Activated naive CD8-positive, alpha-beta T cell treated with anti-CD3 and anti-CD28 coated beads, Interleukin-2, amount 50 U/mL, for 24 hours (primary cell): ENCODE results near the gene TNF.
"Not testable (repeated sequence)": the region's sequence is repeated elsewhere in the genome, so short reads cannot be mapped to it uniquely, and the experiment has no call there.

ENCODE experiments used
- ATAC-seq: fragments of 150-1000 bp; cut with Tn5 transposase; one replicate; pipeline ENCODE4 v1.10.0; 2021
- DNase-seq: peaks from one replicate; pipeline ENCODE4 v3.0.0; 2021
- H3K27ac Mint-ChIP-seq: one replicate; pipeline ENCODE4 v1.8.0; 2021; ENCODE audit warnings: mild to moderate bottlenecking, mixed read lengths
- H3K27me3 Mint-ChIP-seq: one replicate; pipeline ENCODE4 v1.8.0; 2021; ENCODE audit warnings: mixed read lengths
- H3K36me3 Mint-ChIP-seq: one replicate; pipeline ENCODE4 v1.8.0; 2021; ENCODE audit warnings: low read depth, mixed read lengths
- H3K4me1 Mint-ChIP-seq: one replicate; pipeline ENCODE4 v1.8.0; 2021; ENCODE audit warnings: mixed read lengths
- H3K4me3 Mint-ChIP-seq: one replicate; pipeline ENCODE4 v1.8.0; 2021; ENCODE audit warnings: mild to moderate bottlenecking, moderate library complexity, mixed read lengths
- H3K9me3 Mint-ChIP-seq: one replicate; pipeline ENCODE4 v1.8.0; 2021; ENCODE audit warnings: mixed read lengths

The TNF gene

GRCh38 chr6:31582230-31582643 lies 6.9 kb downstream of the TNF start, which contains the start of gene LTB:
Gene LTB, minus strand, starts transcription at chr6:31582424. Its CDS starts 7 bp downstream, at chr6:31582417.
- no peaks in the 10 kb centered on the region for H3K27me3 Mint-ChIP-seq
- no peak for ATAC-seq

GRCh38 chr6:31585491-31585890 lies 10.1 kb downstream of the TNF start:
- Mint-ChIP-seq H3K4me1 (peaks cover 69% of the 10 kb centered on the region), H3K27me3 (no peaks in the 10 kb centered on the region), H3K36me3 (peaks cover 10% of the 10 kb centered on the region), H3K9me3 (no peaks in the 10 kb centered on the region), H3K4me3 (peak overlapping the region; percentile 77), H3K27ac (peak overlapping the region; percentile 79)
- DNase-seq: no peak
- ATAC-seq: peak; percentile 17

More at GRCh38 chr6:31582230-31582643, 6.9 kb downstream of the TNF start, which contains the start of gene LTB:
- H3K4me3 Mint-ChIP-seq: peak within 1 kb of the TSS; percentile 99
- peak within 1 kb of the TSS; percentile 87 for H3K27ac Mint-ChIP-seq
- peaks cover 75% of the 10 kb centered on the region for H3K4me1 Mint-ChIP-seq
- H3K9me3 Mint-ChIP-seq: no peaks in the 10 kb centered on the region
- H3K36me3 Mint-ChIP-seq: peaks cover 32% of the 10 kb centered on the region
- DNase-seq: no peak

- Mint-ChIP-seq H3K4me1 (peaks cover 71% of the 10 kb centered on the region), H3K4me3 (peak within 1 kb of the TSS; percentile 77), H3K27me3 (no peaks in the 10 kb centered on the region), H3K9me3 (no peaks in the 10 kb centered on the region), H3K36me3 (peaks cover 8% of the 10 kb centered on the region), H3K27ac (peak within 1 kb of the TSS; percentile 79)
- no peak for ATAC-seq
- no peak for DNase-seq
Measured at GRCh38 chr6:31586008-31586407, 10.6 kb downstream of the TNF start, which contains the start of gene LST1. Gene LST1, plus strand, starts transcription at chr6:31586277. Its CDS starts 1,023 bp downstream, at chr6:31587300.

DNA sequence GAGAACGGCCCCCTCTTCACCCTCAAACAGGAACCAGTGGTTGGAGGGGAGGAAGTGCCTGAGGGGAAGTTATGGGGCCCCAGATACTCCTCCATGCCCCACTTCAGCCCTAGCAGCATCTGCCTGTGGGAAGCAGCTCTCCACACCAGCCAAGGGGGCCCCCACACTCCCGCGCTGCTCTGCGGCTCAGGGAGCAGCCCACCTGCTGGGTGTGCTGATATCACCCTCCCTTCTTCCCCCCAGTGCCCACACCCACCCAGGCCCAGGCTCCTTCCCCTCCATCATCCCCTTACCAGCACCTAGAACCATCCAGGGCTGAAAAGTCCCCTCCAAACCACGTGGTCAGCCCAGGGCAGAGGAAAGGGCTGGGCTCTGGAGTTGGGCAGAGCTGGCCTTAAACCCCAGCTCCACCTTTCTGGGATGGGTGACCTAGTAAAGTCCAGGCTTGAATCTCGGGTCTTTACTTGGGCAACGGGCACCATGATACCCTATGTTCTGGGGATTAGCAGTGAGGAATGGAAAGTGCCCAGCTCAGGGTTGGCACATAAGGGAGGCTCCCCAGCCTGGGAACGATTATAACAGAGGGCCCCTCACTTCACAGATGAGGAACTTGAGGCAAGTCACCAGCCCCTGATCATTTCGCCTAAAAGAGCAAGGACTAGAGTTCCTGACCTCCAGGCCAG lies 11.4 kb downstream of the TNF start:
- H3K27me3 Mint-ChIP-seq: no peaks in the 10 kb centered on the region
- H3K27ac Mint-ChIP-seq: peak overlapping the region; percentile 79
- DNase-seq: no peak
- peak overlapping the region; percentile 77 for H3K4me3 Mint-ChIP-seq
- H3K9me3 Mint-ChIP-seq: no peaks in the 10 kb centered on the region
- ATAC-seq: peak; percentile 30
- peaks cover 71% of the 10 kb centered on the region for H3K4me1 Mint-ChIP-seq
- H3K36me3 Mint-ChIP-seq: peaks cover 4% of the 10 kb centered on the region

DNA sequence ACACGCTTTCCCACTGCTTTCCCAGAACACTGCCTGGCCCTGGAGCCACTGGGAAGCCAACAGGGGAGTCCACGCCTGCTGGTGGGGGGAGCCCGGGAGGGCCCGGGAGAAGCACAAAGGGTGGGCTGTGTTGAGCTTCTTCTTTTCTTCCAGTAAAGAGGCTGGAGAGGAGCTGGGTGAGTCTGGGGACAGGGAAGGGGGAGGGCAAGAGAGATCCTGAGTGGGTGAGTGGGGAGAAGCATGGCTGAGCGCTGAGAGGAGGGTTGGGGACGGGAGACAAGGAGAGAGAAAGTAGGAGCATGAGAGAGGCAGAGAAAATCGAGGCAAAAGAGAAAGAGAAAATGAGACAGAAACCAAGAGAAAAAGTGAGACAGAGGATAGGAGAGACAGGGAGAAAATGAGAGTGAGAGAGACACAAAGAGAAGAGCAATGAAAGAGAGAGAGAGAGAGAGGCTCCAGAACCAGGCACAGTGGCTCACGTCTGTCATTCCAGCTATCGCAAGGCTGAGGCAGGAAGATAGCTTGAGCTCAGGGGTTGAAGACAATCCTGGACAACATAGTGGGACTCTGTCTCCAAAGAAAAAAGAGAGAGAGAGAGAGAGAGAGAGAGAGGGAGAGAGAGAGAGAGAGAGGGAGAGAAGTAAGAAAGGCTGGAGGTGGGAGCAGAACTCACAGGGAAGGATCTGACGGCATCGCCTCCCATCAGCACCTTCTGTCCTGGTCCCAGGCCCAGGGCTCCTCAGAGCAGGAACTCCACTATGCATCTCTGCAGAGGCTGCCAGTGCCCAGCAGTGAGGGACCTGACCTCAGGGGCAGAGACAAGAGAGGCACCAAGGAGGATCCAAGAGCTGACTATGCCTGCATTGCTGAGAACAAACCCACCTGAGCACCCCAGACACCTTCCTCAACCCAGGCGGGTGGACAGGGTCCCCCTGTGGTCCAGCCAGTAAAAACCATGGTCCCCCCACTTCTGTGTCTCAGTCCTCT lies 12.7 kb downstream of the TNF start:
- no peaks in the 10 kb centered on the region for H3K27me3 Mint-ChIP-seq
- ATAC-seq: no peak
- H3K36me3 Mint-ChIP-seq: peaks cover 2% of the 10 kb centered on the region
- DNase-seq: no peak
- no peaks in the 10 kb centered on the region for H3K9me3 Mint-ChIP-seq
- peak overlapping the region; percentile 77 for H3K4me3 Mint-ChIP-seq
- peaks cover 70% of the 10 kb centered on the region for H3K4me1 Mint-ChIP-seq
- H3K27ac Mint-ChIP-seq: peak overlapping the region; percentile 81

GRCh38 chr6:31588871-31589650 lies 13.7 kb downstream of the TNF start:
- H3K27me3 Mint-ChIP-seq: no peaks in the 10 kb centered on the region
- H3K36me3 Mint-ChIP-seq: peaks cover 2% of the 10 kb centered on the region
- DNase-seq (no peak), ATAC-seq (no peak)
- peak overlapping the region; percentile 27 for H3K4me3 Mint-ChIP-seq
- peaks cover 72% of the 10 kb centered on the region for H3K4me1 Mint-ChIP-seq
- H3K27ac Mint-ChIP-seq: peak overlapping the region; percentile 82
- no peaks in the 10 kb centered on the region for H3K9me3 Mint-ChIP-seq

GRCh38 chr6:31590691-31591090 lies 15.3 kb downstream of the TNF start:
- DNase-seq, H3K27ac Mint-ChIP-seq, H3K9me3 Mint-ChIP-seq, H3K27me3 Mint-ChIP-seq, H3K36me3 Mint-ChIP-seq, H3K4me3 Mint-ChIP-seq, ATAC-seq: not testable (repeated sequence)
- peaks cover 66% of the 10 kb centered on the region for H3K4me1 Mint-ChIP-seq

DNA sequence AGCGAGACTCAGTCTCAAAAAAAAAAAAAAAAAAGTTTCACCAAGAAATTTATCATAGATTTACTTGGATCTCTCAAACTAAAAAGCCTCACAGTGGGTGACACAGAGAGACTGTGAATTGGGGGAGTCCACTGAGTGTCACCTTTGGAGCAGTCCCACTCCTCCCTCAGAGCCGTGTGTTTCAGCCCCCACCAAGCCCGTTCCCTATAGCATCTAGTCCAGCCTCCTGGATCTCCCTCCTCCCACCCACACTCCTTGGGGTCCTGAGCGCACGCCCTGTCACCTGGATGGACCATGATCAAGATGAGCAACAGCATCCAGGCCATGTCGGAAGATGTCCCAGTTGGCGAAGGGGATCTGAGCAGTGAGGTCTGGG lies 17.0 kb downstream of the TNF start:
- Mint-ChIP-seq H3K27me3 (no peaks in the 10 kb centered on the region), H3K27ac (peak overlapping the region; percentile 87), H3K4me1 (peaks cover 61% of the 10 kb centered on the region), H3K4me3 (peak overlapping the region; percentile 70), H3K9me3 (no peaks in the 10 kb centered on the region), H3K36me3 (no peaks in the 10 kb centered on the region)
- DNase-seq (no peak), ATAC-seq (no peak)

DNA sequence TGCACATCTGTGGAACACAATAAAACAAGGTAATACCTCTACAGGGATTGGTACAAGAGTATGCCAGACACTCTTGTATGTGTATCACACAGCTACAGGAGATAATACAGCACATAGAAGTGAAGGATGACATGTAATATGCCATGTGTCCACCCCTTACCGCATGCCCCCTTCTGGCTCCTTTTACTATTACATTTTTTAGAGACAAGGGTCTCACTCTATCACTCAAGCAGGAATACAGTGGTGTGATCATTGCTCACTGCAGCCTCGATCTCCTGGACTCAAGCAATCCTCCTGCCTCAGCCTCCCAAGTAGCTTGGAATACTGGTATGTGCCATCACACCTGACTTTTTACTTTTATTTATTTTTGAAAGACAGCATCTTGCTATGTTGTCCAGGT lies 21.6 kb downstream of the TNF start:
- Mint-ChIP-seq H3K36me3 (no peaks in the 10 kb centered on the region), H3K4me3 (no peak overlapping the region), H3K9me3 (no peaks in the 10 kb centered on the region), H3K27ac (no peak overlapping the region), H3K4me1 (peaks cover 47% of the 10 kb centered on the region), H3K27me3 (no peaks in the 10 kb centered on the region)
- DNase-seq: peak; percentile 31
- ATAC-seq: peak; percentile 77

DNA sequence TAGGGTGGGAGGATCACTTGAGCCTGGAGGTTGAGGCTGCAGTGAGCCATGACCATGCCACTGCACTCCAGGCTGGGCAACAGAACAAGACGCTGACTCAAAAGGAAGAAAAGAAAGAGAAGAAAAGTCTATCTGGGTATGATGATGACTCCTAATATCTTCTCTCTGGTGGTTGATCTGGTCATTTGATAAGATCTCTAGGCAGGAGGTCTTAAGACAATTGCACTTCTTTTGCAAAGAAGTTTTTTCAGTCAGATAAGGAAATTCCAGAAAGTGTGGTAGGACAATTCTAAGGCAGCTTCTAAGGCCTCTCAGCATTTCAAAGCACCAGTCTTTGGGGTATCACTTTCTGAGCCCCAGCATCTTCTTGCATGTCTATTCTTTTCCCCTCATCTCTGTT lies 32.0 kb downstream of the TNF start:
- ATAC-seq (no peak), DNase-seq (no peak)
- H3K27ac Mint-ChIP-seq: peak overlapping the region; percentile 44
- H3K27me3 Mint-ChIP-seq: no peaks in the 10 kb centered on the region
- H3K36me3 Mint-ChIP-seq: no peaks in the 10 kb centered on the region
- no peak overlapping the region for H3K4me3 Mint-ChIP-seq
- no peaks in the 10 kb centered on the region for H3K9me3 Mint-ChIP-seq
- peaks cover 1% of the 10 kb centered on the region for H3K4me1 Mint-ChIP-seq

GRCh38 chr6:31609519-31610406 lies 34.4 kb downstream of the TNF start:
- Mint-ChIP-seq H3K36me3 (no peaks in the 10 kb centered on the region), H3K4me1 (peaks cover 10% of the 10 kb centered on the region), H3K27ac (no peak overlapping the region), H3K27me3 (no peaks in the 10 kb centered on the region), H3K9me3 (no peaks in the 10 kb centered on the region), H3K4me3 (no peak overlapping the region)
- ATAC-seq (no peak), DNase-seq (no peak)

DNA sequence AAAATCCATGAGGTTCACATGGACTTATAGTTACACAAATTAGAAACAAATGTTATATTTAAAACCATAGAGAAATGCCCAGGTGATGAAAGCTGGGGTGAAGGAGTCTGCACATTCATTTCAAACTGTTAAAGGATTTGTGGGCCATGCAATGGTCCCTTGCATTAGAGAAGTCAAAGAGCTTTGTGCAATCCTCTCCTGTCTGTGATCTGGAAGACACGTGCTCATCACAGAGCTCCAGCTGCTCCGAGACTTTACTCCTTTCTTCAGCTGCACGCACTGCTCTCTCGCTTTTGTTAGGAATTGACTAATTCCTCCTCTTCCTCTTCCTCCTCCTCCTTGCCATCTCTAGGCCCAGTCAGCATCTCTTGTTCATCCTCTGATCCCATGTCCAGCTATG lies 35.6 kb downstream of the TNF start:
- no peak for ATAC-seq
- Mint-ChIP-seq H3K36me3 (no peaks in the 10 kb centered on the region), H3K9me3 (no peaks in the 10 kb centered on the region), H3K4me1 (peaks cover 22% of the 10 kb centered on the region), H3K4me3 (no peak overlapping the region), H3K27ac (no peak overlapping the region), H3K27me3 (no peaks in the 10 kb centered on the region)
- no peak for DNase-seq

GRCh38 chr6:31614075-31614619 lies 38.8 kb downstream of the TNF start:
- no peaks in the 10 kb centered on the region for H3K9me3 Mint-ChIP-seq
- no peak overlapping the region for H3K27ac Mint-ChIP-seq
- DNase-seq (no peak), ATAC-seq (no peak)
- no peak overlapping the region for H3K4me3 Mint-ChIP-seq
- H3K4me1 Mint-ChIP-seq: peaks cover 41% of the 10 kb centered on the region
- peaks cover 10% of the 10 kb centered on the region for H3K36me3 Mint-ChIP-seq
- no peaks in the 10 kb centered on the region for H3K27me3 Mint-ChIP-seq
